Transverse colon (tissue), 4 donors: ENCODE measurements around the gene CELSR1. TPM values are rescaled to one million over a fixed set of nuclear protein-coding genes. Genes with fewer than 3 reads are reported as not detected.
"Not testable (repeated sequence)": the region's sequence is repeated elsewhere in the genome, so short reads cannot be mapped to it uniquely, and the experiment has no call there.

Source experiments
- DNase-seq: peaks from one replicate; pipeline ENCODE4 v3.0.0-alpha.2; 2019
- H3K27ac ChIP-seq, 4 donors: fragments of 200-600 bp; sonication (generic); 2 replicates each; pipeline ENCODE4 v1.5.1; 2016 to 2018; ENCODE audit warnings: inconsistent platforms in 4 of 4
- H3K27me3 ChIP-seq: fragments of 200-600 bp; sonication (generic); 2 replicates; pipeline ENCODE4 v1.5.1; 2017; ENCODE audit warnings: inconsistent platforms
- H3K36me3 ChIP-seq, 4 donors: fragments of 200-600 bp; sonication (generic); 2 replicates each; pipeline ENCODE4 v1.5.1; 2017 to 2019; ENCODE audit warnings: inconsistent platforms in 4 of 4
- H3K4me1 ChIP-seq, 4 donors: fragments of 200-600 bp; sonication (generic); 2 replicates each; pipeline ENCODE4 v1.5.1; 2017 to 2020; ENCODE audit warnings: inconsistent platforms in 4 of 4
- H3K4me3 ChIP-seq, 4 donors: fragments of 200-600 bp; sonication (generic); 1 replicate in 1 of 4; 2 replicates in 3 of 4; pipeline versions ENCODE4 v1.5.1 to v1.6.1; 2017 to 2019; ENCODE audit warnings: inconsistent platforms in 4 of 4
- H3K9me3 ChIP-seq, 2 donors: fragments of 200-600 bp; sonication (generic); 2 replicates each; pipeline ENCODE4 v1.5.1; 2017 to 2019; ENCODE audit warnings: inconsistent platforms in 2 of 2
- CTCF ChIP-seq, 5 experiments: fragments of 200-600 bp in 3 of 5; fragments of 450-650 bp in 2 of 5; sonication (generic) in 3 of 5; IDR thresholded peaks; 1 replicate in 2 of 5; 2 replicates in 3 of 5; pipeline ENCODE4 v1.5.1; 2016 to 2017; ENCODE audit warnings: antibody characterized with exemption in 5 of 5, inconsistent platforms in 3 of 5, mild to moderate bottlenecking in 2 of 5, moderate library complexity in 1 of 5
- EP300 ChIP-seq: sonication (generic); formaldehyde crosslinking; IDR thresholded peaks from one replicate; pipeline ENCODE4 v1.6.1; 2017; ENCODE audit warnings: antibody characterized with exemption, low read depth
- POLR2A ChIP-seq: fragments of 450-650 bp; IDR thresholded peaks from one replicate; pipeline ENCODE4 v1.6.1; 2016; ENCODE audit warnings: antibody characterized with exemption, mild to moderate bottlenecking, moderate library complexity
- POLR2AphosphoS5 ChIP-seq, 3 donors: sonication (generic); formaldehyde crosslinking; IDR thresholded peaks; one replicate each; pipeline ENCODE4 v1.6.1; 2016; ENCODE audit warnings: antibody characterized with exemption in 3 of 3
- WGBS, 2 donors: methylation state at CpG; one replicate each; pipeline ENCODE4 v1.1.5; 2018; ENCODE audit warnings: low coverage in 1 of 2; 5-methylcytosine and 5-hydroxymethylcytosine counted together
- in situ Hi-C, 4 donors: fragments of 200-750 bp; cut with MboI; loops; one replicate each; pipeline versions ENCODE4 v1.15.0 to v1.15.1; 2017; ENCODE audit warnings: low sequenced_read_pairs in 3 of 4, low pct_ligation_motif_present in 1 of 4, low pct_unique_long_range_greater_than_20kb in 1 of 4
- intact Hi-C: fragments of 100-400 bp; cut with DNase I; formaldehyde crosslinking; loops from one replicate; pipeline ENCODE4 v1.15.1; 2023; ENCODE audit warnings: low total_unique reads
- total RNA-seq, 4 donors: library from RNA; depleted of rRNA; stranded (reverse); fragments of >200 nt; gene quantifications; one replicate each; pipeline ENCODE4 v1.1.0, GENCODE V29; 2016

Gene CELSR1
- total RNA-seq, 4 donors from 2014 or later = 0.96 to 2.5 (median 1.4) TPM

- intact Hi-C loops (no loop called here), in situ Hi-C loops (no loop called here)
- H3K4me3 ChIP-seq = no peak overlapping the region
- DNase-seq = no peak
- H3K9me3 ChIP-seq = no peaks in the 10 kb centered on the region
- no peak overlapping the region for H3K27ac ChIP-seq
- H3K36me3 ChIP-seq = no peaks in the 10 kb centered on the region
- H3K4me1 ChIP-seq = no peaks in the 10 kb centered on the region
- WGBS, 2 donors = 60 to 80% methylated on average over 1 to 22 of the region's 22 CpGs
- peaks cover 7% of the 10 kb centered on the region for H3K27me3 ChIP-seq
- no peak for TF ChIP-seq POLR2A
These were observed 20.1 kb downstream of the CELSR1 start for GRCh38 chr22:46517255-46517761.

GRCh38 chr22:46516638-46517037, 20.8 kb downstream of the CELSR1 start:
- Histone ChIP-seq H3K27ac (no peak overlapping the region), H3K36me3 (no peaks in the 10 kb centered on the region), H3K27me3 (peaks cover under 1% of the 10 kb centered on the region), H3K9me3 (no peaks in the 10 kb centered on the region), H3K4me1 (no peaks in the 10 kb centered on the region), H3K4me3 (no peak overlapping the region)
- intact Hi-C loops = no loop called here
- 80 to 92% methylated on average over 2 to 10 of the region's 10 CpGs for WGBS, 2 donors
- DNase-seq = no peak
- in situ Hi-C loops = no loop called here
- TF ChIP-seq EP300 (no peak), CTCF (IDR thresholded peaks at IDR 0.05) (no peak), POLR2AphosphoS5 (IDR thresholded peaks at IDR 0.05) (no peak), POLR2A (no peak)

GRCh38 chr22:46516112-46516487, 21.3 kb downstream of the CELSR1 start:
- H3K27me3 ChIP-seq, H3K36me3 ChIP-seq, H3K4me1 ChIP-seq, H3K9me3 ChIP-seq, in situ Hi-C loops, H3K27ac ChIP-seq, H3K4me3 ChIP-seq, DNase-seq, intact Hi-C loops: not testable (repeated sequence)
- WGBS, 2 donors = 92% methylated on average over 5 of the region's 5 CpGs; no CpG with 5 or more reads in 1 of the 2 donors

GRCh38 chr22:46515208-46516111, 22.0 kb downstream of the CELSR1 start:
- Histone ChIP-seq H3K9me3 (no peaks in the 10 kb centered on the region), H3K27ac (no peak overlapping the region), H3K4me1 (no peaks in the 10 kb centered on the region), H3K27me3 (no peaks in the 10 kb centered on the region), H3K4me3 (no peak overlapping the region), H3K36me3 (no peaks in the 10 kb centered on the region)
- no peak for TF ChIP-seq POLR2A
- TF ChIP-seq CTCF (IDR thresholded peaks at IDR 0.05) = no peak
- TF ChIP-seq POLR2AphosphoS5 (IDR thresholded peaks at IDR 0.05) = no peak
- TF ChIP-seq EP300 = no peak
- 85% methylated on average over 10 of the region's 10 CpGs; no CpG with 5 or more reads in 1 of the 2 donors for WGBS, 2 donors
- in situ Hi-C loops (no loop called here), intact Hi-C loops (no loop called here)
- no peak for DNase-seq

GRCh38 chr22:46514592-46515207, 22.7 kb downstream of the CELSR1 start:
- Histone ChIP-seq H3K4me1 (no peaks in the 10 kb centered on the region), H3K27me3 (no peaks in the 10 kb centered on the region), H3K4me3 (no peak overlapping the region), H3K36me3 (no peaks in the 10 kb centered on the region), H3K27ac (no peak overlapping the region), H3K9me3 (no peaks in the 10 kb centered on the region)
- in situ Hi-C loops = no loop called here
- intact Hi-C loops = no loop called here
- TF ChIP-seq POLR2AphosphoS5 (IDR thresholded peaks at IDR 0.05) (no peak), EP300 (no peak), POLR2A (no peak), CTCF (IDR thresholded peaks at IDR 0.05) (no peak)
- 68 to 87% methylated on average over 3 to 16 of the region's 16 CpGs for WGBS, 2 donors
- no peak for DNase-seq
